Left ventricle myocardium inferior (tissue), 1 donor: ENCODE measurements around the gene KANK2. TPM values are rescaled to one million over a fixed set of nuclear protein-coding genes. Genes with fewer than 3 reads are reported as not detected.
A peak's percentile ranks its signal among the peaks of the same experiment; 100 is the strongest.

ENCODE experiments used
- DNase-seq: peaks from one replicate; pipeline ENCODE4 v3.0.0-alpha.2; 2020
- H3K27ac ChIP-seq: fragments of 200-600 bp; replicated peaks from 2 replicates; pipeline ENCODE4 v1.8.0; 2021
- H3K27me3 ChIP-seq: fragments of 200-600 bp; 2 replicates; pipeline ENCODE4 v1.8.0; 2021; ENCODE audit warnings: low read depth
- H3K36me3 ChIP-seq: fragments of 200-600 bp; 2 replicates; pipeline ENCODE4 v1.8.0; 2021
- H3K4me1 ChIP-seq: fragments of 200-600 bp; 2 replicates; pipeline ENCODE4 v1.8.0; 2021
- H3K4me3 ChIP-seq: fragments of 200-600 bp; 2 replicates; pipeline ENCODE4 v1.8.0; 2021; ENCODE audit warnings: mild to moderate bottlenecking, moderate library complexity
- H3K9me3 ChIP-seq: fragments of 200-600 bp; replicated peaks from 2 replicates; pipeline ENCODE4 v1.8.0; 2021
- intact Hi-C: fragments of 100-400 bp; cut with micrococcal nuclease; formaldehyde crosslinking; loops from one replicate; pipeline ENCODE4 v1.11.0; 2022
- total RNA-seq: library from RNA; stranded (reverse); fragmentation: NEBNext Ultra II Directional; extraction: Animal tissue kit (Norgen Biotek cat#: 25700); gene quantifications from one replicate; pipeline ENCODE4 v1.2.1, GENCODE V29; 2021
- TF ChIP-seq, protein P1 (sequence below): fragments of 200-600 bp; IDR thresholded peaks from 2 replicates; pipeline ENCODE4 v1.8.0; 2021; ENCODE audit warnings: antibody characterized with exemption, mild to moderate bottlenecking, borderline replicate concordance
- donor health status: DM: no; HTN: yes; CAD: no; lungs with severe emphysema.

KANK2 gene
- total RNA-seq, 1 donor from 2014 or later, result 326 TPM

GRCh38 chr19:11194656-11195558 lies 2.4 kb downstream of the KANK2 start:
- Histone ChIP-seq H3K4me1 (peaks cover 94% of the 10 kb centered on the region), H3K27ac (peak overlapping the region; percentile 95), H3K27me3 (no peaks in the 10 kb centered on the region), H3K9me3 (no peaks in the 10 kb centered on the region), H3K36me3 (peaks cover 43% of the 10 kb centered on the region), H3K4me3 (peak overlapping the region; percentile 84)
- TF ChIP-seq, protein P1, sequence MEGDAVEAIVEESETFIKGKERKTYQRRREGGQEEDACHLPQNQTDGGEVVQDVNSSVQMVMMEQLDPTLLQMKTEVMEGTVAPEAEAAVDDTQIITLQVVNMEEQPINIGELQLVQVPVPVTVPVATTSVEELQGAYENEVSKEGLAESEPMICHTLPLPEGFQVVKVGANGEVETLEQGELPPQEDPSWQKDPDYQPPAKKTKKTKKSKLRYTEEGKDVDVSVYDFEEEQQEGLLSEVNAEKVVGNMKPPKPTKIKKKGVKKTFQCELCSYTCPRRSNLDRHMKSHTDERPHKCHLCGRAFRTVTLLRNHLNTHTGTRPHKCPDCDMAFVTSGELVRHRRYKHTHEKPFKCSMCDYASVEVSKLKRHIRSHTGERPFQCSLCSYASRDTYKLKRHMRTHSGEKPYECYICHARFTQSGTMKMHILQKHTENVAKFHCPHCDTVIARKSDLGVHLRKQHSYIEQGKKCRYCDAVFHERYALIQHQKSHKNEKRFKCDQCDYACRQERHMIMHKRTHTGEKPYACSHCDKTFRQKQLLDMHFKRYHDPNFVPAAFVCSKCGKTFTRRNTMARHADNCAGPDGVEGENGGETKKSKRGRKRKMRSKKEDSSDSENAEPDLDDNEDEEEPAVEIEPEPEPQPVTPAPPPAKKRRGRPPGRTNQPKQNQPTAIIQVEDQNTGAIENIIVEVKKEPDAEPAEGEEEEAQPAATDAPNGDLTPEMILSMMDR, result no peak
- DNase-seq, result peak; percentile 51
- intact Hi-C loops, result no loop called here

GRCh38 chr19:11194173-11194572 lies 3.2 kb downstream of the KANK2 start:
- intact Hi-C loops, result no loop called here
- Histone ChIP-seq H3K27me3 (no peaks in the 10 kb centered on the region), H3K36me3 (peaks cover 36% of the 10 kb centered on the region), H3K4me1 (peaks cover 98% of the 10 kb centered on the region), H3K4me3 (peak overlapping the region; percentile 84), H3K9me3 (no peaks in the 10 kb centered on the region), H3K27ac (peak overlapping the region; percentile 95)
- DNase-seq, result no peak
- TF ChIP-seq, protein P1, result no peak

GRCh38 chr19:11192957-11193939 lies 4.1 kb downstream of the KANK2 start:
- TF ChIP-seq, protein P1, result no peak

GRCh38 chr19:11191934-11192333 lies 5.4 kb downstream of the KANK2 start:
- Histone ChIP-seq H3K27ac (peak overlapping the region; percentile 95), H3K27me3 (no peaks in the 10 kb centered on the region), H3K36me3 (peaks cover 50% of the 10 kb centered on the region), H3K9me3 (no peaks in the 10 kb centered on the region), H3K4me3 (peak overlapping the region; percentile 84), H3K4me1 (peaks cover 100% of the 10 kb centered on the region)
- DNase-seq, result no peak
- intact Hi-C loops, result no loop called here
- TF ChIP-seq, protein P1, result no peak

More at GRCh38 chr19:11192957-11193939, 4.1 kb downstream of the KANK2 start:
- Histone ChIP-seq H3K27me3 (no peaks in the 10 kb centered on the region), H3K27ac (peak overlapping the region; percentile 95), H3K4me1 (peaks cover 98% of the 10 kb centered on the region), H3K9me3 (no peaks in the 10 kb centered on the region), H3K4me3 (peak overlapping the region; percentile 84), H3K36me3 (peaks cover 37% of the 10 kb centered on the region)
- intact Hi-C loops, result no loop called here
- DNase-seq, result no peak

DNA sequence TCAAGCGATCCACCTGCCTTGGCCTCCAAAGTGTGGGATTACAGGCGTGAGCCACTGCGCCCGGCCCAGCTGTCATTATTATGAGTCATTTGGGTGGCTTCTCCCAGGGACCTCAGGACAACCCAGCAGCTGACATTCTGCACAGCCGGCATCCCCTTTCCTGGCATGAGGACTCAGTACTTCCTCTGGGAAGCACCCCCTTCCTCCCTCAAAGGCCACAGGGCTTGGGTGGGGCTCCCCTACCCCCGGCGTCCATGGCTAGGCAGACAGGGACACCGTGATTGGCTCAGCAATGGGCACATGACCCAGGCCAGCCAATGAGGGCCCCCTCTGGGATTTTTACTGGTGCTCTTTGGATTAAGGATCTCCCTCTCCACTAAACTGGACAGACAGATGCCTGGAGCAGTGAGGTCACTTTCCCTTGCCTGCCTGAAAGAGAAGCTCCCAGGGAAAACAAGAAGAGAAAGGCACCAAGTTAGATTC lies 6.0 kb downstream of the KANK2 start:
- DNase-seq, result peak; percentile 83
- peak overlapping the region; percentile 84 for H3K4me3 ChIP-seq
- peaks cover 100% of the 10 kb centered on the region for H3K4me1 ChIP-seq
- no peaks in the 10 kb centered on the region for H3K9me3 ChIP-seq
- TF ChIP-seq, protein P1, result no peak
- intact Hi-C loops, result no loop called here
- H3K27me3 ChIP-seq, result no peaks in the 10 kb centered on the region
- peaks cover 57% of the 10 kb centered on the region for H3K36me3 ChIP-seq
- H3K27ac ChIP-seq, result peak overlapping the region; percentile 95
